ENCODE measurements around the gene KRTAP4-6.
"Not testable (repeated sequence)": the region's sequence is repeated elsewhere in the genome, so short reads cannot be mapped to it uniquely, and the experiment has no call there.

The KRTAP4-6 gene

GRCh38 chr17:41150026-41150425 lies 9.7 kb upstream of the KRTAP4-6 start:
- no peaks in the 10 kb centered on the region for H3K9me3 ChIP-seq (ENCODE audit: insufficient read depth, low read length)

GRCh38 chr17:41149652-41149985 lies 9.3 kb upstream of the KRTAP4-6 start, which contains the start of gene KRTAP4-5:
Gene KRTAP4-5, minus strand, starts transcription at chr17:41149825. Its CDS starts 58 bp downstream, at chr17:41149767.
- no peak within 1 kb of the TSS for H3K27ac ChIP-seq (ENCODE audit: low read length)
- H3K4me2 ChIP-seq (ENCODE audit: low read length), result no peak within 1 kb of the TSS
- TF ChIP-seq, protein P1, sequence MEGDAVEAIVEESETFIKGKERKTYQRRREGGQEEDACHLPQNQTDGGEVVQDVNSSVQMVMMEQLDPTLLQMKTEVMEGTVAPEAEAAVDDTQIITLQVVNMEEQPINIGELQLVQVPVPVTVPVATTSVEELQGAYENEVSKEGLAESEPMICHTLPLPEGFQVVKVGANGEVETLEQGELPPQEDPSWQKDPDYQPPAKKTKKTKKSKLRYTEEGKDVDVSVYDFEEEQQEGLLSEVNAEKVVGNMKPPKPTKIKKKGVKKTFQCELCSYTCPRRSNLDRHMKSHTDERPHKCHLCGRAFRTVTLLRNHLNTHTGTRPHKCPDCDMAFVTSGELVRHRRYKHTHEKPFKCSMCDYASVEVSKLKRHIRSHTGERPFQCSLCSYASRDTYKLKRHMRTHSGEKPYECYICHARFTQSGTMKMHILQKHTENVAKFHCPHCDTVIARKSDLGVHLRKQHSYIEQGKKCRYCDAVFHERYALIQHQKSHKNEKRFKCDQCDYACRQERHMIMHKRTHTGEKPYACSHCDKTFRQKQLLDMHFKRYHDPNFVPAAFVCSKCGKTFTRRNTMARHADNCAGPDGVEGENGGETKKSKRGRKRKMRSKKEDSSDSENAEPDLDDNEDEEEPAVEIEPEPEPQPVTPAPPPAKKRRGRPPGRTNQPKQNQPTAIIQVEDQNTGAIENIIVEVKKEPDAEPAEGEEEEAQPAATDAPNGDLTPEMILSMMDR (IDR thresholded peaks at IDR 0.05; ENCODE audit: low read depth, low read length), result no peak
- TF ChIP-seq EZH2phosphoT487 (IDR thresholded peaks at IDR 0.05; ENCODE audit: low read depth), result no peak

More at GRCh38 chr17:41150026-41150425, 9.7 kb upstream of the KRTAP4-6 start:
- Histone ChIP-seq H3K4me1 (ENCODE audit: low read length) (no peaks in the 10 kb centered on the region), H3K27ac (ENCODE audit: low read length) (no peak overlapping the region), H3K79me2 (ENCODE audit: low read length) (no peaks in the 10 kb centered on the region), H2AFZ (ENCODE audit: low read depth, low read length) (no peak overlapping the region), H3K9ac (ENCODE audit: low read length) (no peak overlapping the region), H3K4me2 (ENCODE audit: low read length) (no peak overlapping the region), H4K20me1 (ENCODE audit: insufficient read depth, low read length) (no peaks in the 10 kb centered on the region), H3K27me3 (ENCODE audit: low read depth, low read length) (peaks cover 18% of the 10 kb centered on the region; the same call in 1 of the 2 replicates), H3K36me3 (replicated peaks; ENCODE audit: low read depth, low read length) (no peaks in the 10 kb centered on the region), H3K4me3 (ENCODE audit: low read length) (no peak overlapping the region)
- TF ChIP-seq, protein P1 (IDR thresholded peaks at IDR 0.05; ENCODE audit: low read depth, low read length), result no peak
- TF ChIP-seq EZH2phosphoT487 (IDR thresholded peaks at IDR 0.05; ENCODE audit: low read depth), result no peak

GRCh38 chr17:41148971-41149651 lies 8.8 kb upstream of the KRTAP4-6 start:
- not testable (repeated sequence) for H3K4me1 ChIP-seq (ENCODE audit: low read length); H3K4me3 ChIP-seq (ENCODE audit: low read length); H3K9me3 ChIP-seq (ENCODE audit: insufficient read depth, low read length); H3K79me2 ChIP-seq (ENCODE audit: low read length); H4K20me1 ChIP-seq (ENCODE audit: insufficient read depth, low read length); H2AFZ ChIP-seq (ENCODE audit: low read depth, low read length); H3K27ac ChIP-seq (ENCODE audit: low read length); H3K36me3 ChIP-seq (replicated peaks; ENCODE audit: low read depth, low read length); H3K4me2 ChIP-seq (ENCODE audit: low read length); H3K9ac ChIP-seq (ENCODE audit: low read length)
- H3K27me3 ChIP-seq (ENCODE audit: low read depth, low read length), result peaks cover 18% of the 10 kb centered on the region; the same call in 1 of the 2 replicates

More at GRCh38 chr17:41149652-41149985, 9.3 kb upstream of the KRTAP4-6 start, which contains the start of gene KRTAP4-5:
- no peaks in the 10 kb centered on the region for H3K79me2 ChIP-seq (ENCODE audit: low read length)
- H3K36me3 ChIP-seq (replicated peaks; ENCODE audit: low read depth, low read length), result no peaks in the 10 kb centered on the region
- H4K20me1 ChIP-seq (ENCODE audit: insufficient read depth, low read length), result no peaks in the 10 kb centered on the region
- H2AFZ ChIP-seq (ENCODE audit: low read depth, low read length), result no peak within 1 kb of the TSS
- no peak within 1 kb of the TSS for H3K4me3 ChIP-seq (ENCODE audit: low read length)
- H3K4me1 ChIP-seq (ENCODE audit: low read length), result no peaks in the 10 kb centered on the region
- H3K9ac ChIP-seq (ENCODE audit: low read length), result no peak within 1 kb of the TSS
- H3K9me3 ChIP-seq (ENCODE audit: insufficient read depth, low read length), result no peaks in the 10 kb centered on the region
- H3K27me3 ChIP-seq (ENCODE audit: low read depth, low read length), result peaks cover 18% of the 10 kb centered on the region; the same call in 1 of the 2 replicates

DNA sequence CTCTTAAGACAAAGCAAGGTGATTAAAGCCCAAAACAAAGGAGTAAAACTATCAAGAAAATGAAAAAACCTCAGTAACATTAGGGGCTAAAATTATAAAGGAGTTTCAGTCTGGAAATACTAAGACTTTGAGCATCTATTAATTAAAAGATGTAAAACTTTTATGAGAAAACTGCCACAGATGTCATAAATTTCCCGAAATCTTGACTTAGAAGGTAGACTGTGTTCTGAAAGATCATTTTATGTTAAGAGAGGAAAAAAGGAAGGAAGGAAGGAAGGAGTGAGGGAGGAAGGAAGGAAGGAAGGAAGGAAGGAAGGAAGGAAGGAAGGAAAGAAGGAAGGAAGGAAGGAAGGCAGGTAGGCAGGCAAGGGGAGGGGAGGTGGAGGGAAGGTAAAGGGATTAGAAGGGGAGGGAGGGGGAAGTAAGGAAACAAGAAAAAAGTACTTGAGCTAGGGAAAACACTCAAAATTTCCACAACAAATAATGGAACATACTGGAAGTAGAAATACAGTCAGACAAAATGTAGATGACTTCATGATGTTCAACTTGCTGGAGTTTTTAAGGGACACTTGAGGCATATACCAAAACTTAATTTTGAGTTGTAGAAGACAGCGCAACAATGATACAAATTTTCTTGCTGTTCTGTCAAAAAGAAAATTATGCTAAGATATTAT lies 7.3 kb upstream of the KRTAP4-6 start:
- Histone ChIP-seq H3K36me3 (replicated peaks; ENCODE audit: low read depth, low read length) (no peaks in the 10 kb centered on the region), H3K4me1 (ENCODE audit: low read length) (no peaks in the 10 kb centered on the region), H3K4me3 (ENCODE audit: low read length) (no peak overlapping the region), H3K79me2 (ENCODE audit: low read length) (no peaks in the 10 kb centered on the region), H3K4me2 (ENCODE audit: low read length) (no peak overlapping the region), H3K27ac (ENCODE audit: low read length) (no peak overlapping the region), H4K20me1 (ENCODE audit: insufficient read depth, low read length) (no peaks in the 10 kb centered on the region), H3K9me3 (ENCODE audit: insufficient read depth, low read length) (no peaks in the 10 kb centered on the region), H3K9ac (ENCODE audit: low read length) (no peak overlapping the region), H2AFZ (ENCODE audit: low read depth, low read length) (no peak overlapping the region), H3K27me3 (ENCODE audit: low read depth, low read length) (peaks cover 8% of the 10 kb centered on the region; the same call in 1 of the 2 replicates)
- TF ChIP-seq, protein P1 (IDR thresholded peaks at IDR 0.05; ENCODE audit: low read depth, low read length), result no peak
- TF ChIP-seq EZH2phosphoT487 (IDR thresholded peaks at IDR 0.05; ENCODE audit: low read depth), result no peak
